UCSD-AML1 (cell line): ENCODE results near the gene SORCS2.

Experiments used
- DNase-seq: peaks from one replicate; lab custom pipeline; 2025; ENCODE audit not compliant: unreplicated experiment; lab: John Stamatoyannopoulos, UW

Gene SORCS2

DNA sequence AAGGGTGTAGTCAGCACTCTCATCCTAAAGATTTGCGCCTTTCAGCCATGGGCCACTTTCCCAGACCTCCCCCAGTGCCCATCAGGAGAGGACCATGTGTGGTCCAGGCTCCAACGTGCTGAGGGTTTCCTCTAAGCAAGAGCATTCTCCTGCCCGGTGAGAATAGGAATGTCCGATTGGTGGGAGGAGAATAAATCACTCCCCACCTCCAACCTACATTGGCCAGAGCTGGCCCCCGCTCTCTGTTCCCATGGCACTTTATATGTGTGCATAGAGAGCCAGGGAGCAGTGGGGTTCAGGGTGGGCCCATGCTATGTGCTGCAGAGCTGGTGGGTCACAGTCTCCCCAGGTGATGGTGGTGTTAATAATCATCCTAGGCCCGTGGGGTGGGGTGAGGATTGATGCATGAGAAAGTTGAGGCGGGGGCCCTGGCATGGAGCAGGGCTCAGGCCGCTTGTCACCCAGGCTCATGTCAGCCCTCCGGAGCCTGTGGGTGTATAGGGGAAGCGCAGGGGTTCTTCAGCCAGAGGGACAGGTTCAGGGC, 6.8 kb upstream of the SORCS2 start:
- DNase-seq = no peak

DNA sequence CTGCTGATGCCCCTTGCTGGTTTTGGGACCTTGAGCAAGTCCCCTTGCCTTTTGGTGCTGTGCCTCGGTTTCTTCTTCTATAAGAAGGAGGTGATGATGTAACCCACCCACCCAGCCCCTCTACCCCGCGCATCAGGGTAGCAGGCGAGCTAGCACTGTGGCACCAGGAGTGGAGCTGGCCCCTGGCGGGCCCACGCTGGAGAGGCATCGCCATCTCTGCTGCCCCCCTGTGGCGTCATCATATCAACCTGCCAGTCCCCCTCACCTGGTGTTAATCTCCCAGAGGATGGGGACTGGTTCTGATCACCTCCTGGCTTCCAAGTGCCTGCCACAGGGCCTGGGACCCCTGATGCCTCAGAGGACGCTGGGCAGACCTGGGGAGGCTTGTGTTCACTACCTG, 6.3 kb upstream of the SORCS2 start:
- peak; percentile 35 for DNase-seq

DNA sequence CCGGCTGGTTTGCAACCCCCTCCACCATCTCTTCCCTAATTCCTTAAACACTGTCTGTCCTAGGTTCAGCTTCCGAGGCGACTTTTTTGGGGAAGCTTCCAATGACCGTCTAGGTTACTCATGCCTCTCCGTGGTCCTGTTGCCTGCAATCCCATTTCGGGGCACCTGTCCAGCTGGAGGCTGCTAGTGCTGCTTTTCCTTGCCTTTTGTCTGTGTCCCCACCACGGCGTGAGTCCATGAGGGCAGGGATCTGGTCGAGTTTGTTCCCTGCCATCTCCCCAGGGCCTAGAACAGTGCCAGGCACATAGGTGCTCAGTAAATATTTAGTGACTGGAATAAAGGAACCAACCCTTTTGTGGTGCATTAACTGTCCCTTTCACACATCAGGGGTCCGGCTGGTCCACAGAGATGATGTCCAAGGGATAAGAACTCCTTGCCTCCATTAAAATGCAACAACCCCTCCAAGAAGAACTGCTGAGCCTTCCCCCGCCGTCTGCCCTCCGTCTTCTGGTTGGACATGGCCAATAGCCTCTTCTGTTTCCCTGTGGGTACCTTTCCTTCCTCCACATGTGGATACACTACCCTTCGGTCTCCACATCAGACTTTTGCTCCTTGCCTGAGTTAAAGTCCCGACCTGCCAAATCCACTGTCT, 5.7 kb upstream of the SORCS2 start:
- no peak for DNase-seq

DNA sequence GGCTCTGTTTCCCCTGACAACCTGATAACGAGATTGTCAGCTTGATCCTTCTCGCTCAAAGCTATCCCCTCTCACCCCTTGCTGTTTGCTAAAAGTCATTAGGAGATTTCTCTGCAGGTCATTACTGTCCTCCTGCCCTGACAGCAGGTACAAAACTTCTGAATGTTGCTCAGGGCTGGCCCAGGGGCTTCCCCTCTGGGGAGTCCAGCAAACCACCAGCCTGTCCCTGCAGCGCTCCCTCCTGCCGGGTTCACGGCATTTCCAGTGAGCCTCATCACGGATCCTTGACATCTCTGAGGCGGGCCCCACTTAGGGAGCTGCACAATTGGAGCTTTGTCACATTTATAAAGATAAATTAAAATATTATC, 5.2 kb upstream of the SORCS2 start:
- no peak for DNase-seq

DNA sequence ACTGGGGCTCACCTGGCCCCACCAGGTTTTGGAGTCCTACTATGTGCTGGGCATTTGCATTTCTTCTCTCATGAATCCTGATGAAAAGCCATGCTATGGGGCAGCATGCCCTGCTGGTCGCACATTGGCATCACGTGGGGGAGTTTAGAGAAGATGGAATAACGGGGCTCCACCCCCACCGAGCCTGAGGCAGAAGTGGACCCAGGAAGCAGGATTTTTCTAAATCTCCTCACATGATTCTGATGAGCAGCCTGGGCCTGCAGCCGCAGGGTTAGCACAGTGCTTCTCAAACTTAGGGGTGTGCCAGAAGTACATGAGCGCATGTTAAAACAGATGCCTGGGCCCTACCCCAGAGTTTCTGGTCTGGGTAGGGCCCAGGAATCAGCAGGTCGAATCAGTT, 4.6 kb upstream of the SORCS2 start:
- no peak for DNase-seq

DNA sequence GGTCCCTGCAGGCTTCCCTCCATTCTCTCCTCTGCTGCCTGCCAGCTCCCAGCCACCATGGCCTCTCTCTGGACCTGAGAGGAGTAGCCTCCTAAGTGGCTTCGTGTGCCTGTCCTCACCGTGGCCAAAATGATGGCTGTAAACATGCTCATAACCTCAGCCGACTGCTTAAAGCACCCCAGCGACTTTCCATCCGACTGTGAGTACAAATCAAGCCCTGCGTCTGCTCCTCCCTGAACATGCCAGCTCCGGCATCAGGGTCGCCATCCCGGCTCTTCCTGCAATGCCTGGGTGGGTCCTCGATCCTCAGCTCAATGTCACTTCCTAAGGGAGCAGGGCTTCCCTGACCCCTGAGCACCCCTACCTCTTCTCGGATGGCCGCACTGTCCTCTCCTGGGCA, 3.3 kb upstream of the SORCS2 start:
- no peak for DNase-seq

DNA sequence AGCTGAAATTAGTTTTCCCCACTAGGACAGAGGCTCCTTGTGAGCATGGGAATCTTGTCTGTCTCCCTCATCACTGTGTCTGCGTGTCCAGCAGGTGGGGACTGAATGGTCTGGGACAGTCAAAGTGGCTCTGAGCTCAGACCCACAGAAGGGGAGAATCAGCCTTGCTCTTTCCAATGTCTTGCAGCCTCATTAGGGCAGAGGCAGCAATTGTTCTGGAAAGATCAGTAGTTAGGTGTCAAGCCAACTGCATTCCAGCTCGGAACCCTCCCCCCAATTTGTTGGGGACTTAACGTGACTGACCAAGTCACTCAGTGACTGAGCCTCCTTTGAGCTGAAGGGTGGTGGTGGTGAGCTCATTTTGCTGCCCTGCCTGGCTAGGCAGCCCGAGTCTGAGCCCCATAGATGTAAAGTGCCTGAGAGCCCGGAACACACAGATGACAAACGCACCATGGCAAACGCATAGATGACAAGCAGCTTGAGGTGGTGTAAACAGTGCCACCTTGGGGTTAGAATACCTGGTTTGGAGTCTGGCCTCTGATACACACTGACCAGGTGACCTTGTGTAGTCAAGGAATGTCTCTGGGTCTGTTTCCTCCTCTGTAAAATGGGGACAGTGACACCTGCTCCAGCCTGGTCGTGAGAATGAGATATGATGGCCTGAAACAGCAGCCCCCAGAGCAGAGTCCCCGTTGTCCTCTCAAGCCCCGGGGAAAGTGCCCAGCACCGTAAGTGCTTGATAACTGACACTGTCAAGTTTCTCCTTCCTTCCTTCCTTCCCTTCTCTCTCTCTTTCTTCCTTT, 2.7 kb upstream of the SORCS2 start:
- DNase-seq = no peak

DNA sequence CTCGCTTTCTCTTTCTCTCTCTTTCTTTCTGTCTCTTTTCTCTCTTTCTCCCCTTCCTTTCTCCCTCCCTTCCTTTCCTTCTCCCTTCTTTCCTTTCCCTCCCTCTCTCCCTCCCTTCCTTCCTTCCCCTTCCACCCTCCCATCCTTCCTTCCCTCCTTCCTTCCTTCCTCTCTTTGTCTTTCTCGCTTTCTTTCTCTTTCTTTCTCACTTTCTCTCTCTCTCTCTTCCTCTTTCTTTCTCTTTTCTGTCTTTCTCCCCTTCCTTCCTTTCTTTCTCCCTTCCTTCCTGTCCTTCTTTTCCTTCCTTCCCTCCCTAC, 2.1 kb upstream of the SORCS2 start:
- DNase-seq = no peak

DNA sequence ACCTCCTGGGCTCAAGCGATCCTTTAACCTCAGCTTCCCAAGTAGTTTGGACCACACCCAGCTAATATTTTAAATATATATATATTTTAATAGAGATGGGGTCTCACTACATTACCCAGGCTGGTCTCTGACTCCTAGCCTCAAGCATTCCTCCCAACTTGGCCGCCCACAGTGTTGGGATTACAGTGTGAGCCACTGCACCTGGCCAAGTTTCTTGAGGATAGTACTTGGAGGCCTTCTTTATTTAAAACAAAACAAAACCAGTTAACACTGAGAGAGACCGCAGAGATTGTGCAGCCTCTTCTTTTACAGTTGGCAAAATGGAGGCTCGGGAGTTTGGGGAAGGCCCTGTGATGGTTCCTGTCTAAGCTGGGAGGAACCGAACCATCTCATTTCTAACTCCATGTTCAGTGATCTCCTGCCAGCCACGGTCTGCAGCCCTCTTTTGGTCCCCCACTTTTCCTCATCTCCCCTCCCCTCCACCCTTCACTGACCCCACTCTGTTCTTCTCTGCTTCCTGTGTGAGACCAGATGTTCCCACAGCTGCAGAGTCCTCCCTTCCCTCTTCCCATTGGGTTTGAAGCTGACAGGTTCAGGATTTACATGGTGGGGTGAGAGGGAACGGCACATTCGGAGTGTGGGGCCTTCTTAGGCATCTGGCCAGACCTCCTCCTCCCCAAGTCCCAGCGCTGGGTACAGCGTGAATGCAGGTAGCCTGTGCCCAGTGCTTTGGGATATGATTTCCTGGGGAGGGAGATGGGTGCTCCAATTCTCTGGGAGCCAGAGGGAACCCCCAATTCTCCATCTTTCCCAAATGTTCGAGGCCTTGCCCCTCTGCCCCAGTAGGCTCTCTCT, 1.4 kb upstream of the SORCS2 start:
- DNase-seq = no peak

DNA sequence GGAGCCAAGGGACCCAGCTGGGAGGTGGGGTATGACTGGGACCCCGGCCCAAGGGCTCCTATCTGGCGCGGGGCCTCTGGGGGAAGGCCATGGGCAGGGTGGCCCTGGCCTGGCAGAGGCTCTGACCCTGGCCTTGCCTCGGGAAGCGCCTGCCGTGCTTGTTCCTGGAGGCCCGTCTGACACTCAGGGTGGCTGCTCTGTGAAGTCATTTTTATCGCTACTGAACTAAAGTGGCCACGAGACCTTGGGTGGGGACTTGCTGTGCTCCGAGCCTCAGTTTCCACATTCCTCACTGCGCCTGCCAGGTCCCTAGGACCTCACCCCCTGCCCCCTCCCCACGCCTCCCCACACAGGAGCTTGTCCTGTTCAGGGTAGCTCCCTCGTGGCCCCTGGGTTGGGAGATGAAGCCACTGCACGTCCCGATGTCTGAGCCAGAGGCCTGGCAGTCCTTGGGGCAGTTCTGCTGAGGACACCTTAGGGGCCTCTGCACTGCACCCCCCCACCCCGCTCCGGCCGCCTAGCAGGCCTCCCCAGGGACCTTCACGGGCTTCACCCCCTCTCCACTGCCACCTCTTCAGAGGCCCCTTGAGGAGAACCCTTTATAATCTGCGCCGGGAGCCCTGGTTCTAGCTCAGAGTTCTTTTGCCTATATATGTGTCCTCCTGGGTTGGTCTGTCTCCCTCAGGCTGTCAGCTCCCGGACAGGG, 639 bp upstream of the SORCS2 start:
- DNase-seq = no peak

DNA sequence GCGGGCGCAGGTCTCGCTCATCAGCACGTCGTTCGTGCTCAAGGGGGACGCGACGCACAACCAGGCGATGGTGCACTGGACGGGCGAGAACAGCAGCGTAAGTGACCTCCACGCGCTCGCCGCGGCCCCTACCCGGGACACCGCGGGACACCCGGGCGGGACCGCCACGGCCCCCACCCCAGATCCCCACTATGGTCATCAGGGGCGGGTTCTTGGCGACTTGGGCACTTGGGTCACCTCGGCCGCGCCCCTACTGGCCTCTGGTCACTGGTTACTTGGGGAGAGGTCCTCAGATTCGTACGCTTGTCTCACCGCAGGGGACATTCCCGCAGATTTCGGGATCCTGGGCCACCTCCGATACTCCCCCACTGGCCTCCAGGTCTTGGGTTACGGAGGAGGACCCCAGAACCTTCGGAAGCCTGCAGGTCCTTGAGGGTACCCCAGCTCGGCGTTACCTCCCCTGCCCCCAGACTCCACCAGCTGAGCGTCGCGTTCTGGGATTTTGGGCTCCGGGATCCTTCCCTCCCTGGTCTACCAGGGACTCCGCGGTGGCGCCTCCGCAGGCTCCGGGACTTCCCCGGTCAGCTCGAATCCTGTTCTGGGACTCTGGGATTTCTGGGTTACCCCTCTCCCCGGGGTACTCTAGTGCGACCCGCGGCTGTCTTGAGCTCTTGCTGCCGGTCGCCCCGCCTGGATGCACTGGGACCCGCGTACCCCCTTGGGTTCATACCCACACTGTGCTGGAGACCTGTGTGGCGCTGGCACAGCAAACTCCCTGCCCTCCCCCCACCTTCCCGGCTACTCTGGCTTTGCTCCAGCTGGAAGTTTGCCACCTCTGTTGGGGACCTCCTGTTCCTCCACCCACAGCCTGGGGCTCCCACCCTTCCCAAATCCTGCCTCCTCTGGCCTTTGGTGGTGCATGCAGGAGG, 956 bp downstream of the SORCS2 start:
- DNase-seq = no peak

DNA sequence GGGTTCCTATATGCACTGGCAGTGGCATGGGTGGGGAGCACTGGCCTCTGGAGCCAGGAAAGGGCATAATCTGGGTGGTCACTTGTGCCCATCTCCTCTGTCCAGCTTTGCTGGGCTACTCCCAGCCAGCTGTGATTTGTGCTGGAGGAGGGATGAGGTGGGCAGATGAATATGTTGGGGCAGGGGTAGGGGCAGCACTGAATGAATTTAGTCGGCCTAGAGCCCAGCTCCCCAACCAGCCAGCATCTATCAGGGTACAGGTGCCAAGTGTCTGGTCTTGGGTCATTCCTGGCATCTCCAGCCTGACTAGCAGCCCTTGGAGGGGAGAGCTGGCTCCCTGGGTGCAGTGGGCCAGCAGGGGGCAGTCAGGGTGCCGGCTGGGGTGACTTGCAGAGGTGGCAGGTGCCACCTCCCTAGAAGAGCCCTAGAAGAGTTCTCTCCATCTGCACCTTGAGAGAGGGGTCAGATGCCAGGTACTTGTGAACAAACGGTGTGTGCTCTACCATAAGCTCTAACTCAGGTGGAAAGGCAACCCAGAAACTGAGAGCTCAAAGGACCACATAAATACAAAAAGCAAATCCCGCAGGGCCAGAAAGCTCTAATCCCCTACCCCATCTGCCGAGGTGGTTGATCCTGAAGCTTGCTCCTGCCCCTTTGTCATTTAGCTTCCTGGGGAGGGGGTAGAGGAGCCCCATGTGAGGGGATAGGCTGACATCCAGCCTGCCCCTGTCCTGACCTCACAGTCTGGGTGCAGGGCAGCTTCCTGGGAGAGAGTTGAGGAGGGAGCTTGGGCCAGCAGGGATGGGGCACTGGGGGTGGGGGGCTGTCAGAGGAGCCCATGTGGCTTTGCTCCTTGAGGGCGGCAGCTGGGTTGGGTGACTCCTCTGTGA, 2.2 kb downstream of the SORCS2 start:
- DNase-seq = peak; percentile 53

DNA sequence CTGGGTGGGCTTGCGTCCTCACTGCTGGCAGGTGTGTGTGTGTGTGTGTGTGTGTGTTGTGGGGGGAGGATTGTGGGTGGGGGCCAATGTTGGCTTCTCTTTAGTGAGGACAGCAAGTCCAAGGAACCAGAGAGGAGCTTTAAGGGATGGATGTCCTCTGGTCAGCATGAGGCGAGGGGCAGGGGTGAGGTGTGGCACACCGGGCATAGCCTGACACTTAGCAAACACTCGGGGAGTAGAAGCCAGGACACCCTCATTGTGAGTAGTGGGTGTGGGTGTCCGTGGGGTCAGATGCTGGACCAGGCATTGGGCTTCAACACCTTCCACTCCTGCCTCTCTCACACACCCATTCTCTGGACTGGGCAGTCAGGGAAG, 2.8 kb downstream of the SORCS2 start:
- DNase-seq = no peak

DNA sequence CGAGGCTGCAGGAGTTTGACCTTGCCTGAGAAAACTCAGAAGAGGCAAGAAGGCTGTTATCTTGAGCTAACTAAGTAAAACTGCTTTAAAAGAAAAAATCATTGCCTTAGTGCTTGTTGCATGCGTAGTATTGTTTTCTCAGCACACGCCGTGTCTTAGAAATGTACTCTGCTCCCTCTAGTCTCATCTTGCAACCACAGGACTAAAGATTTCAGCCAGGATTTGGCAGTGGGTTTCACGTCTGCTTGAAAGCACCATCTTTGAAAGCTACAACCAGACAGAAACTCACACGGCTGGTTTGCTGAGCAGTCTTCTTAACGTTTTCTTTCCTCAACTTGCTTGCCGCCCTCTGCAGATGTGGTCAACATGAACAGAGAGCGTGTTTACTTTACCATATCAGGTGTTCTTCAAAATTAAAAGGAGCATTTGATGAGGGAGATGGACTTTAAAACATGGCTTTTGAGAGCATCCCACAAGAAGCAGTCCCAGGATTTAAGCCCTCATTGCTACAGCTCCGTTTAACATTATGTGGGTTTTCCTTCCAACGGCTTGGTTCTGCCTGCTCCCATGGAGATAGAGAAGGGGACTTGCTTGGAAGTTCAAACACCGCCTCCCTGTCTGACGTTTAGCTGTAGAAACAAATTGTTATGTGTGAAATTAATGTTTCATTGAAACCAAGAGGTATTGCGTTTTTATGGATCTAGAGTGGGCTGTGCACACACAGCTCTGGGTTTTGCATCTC, 3.4 kb downstream of the SORCS2 start:
- no peak for DNase-seq

DNA sequence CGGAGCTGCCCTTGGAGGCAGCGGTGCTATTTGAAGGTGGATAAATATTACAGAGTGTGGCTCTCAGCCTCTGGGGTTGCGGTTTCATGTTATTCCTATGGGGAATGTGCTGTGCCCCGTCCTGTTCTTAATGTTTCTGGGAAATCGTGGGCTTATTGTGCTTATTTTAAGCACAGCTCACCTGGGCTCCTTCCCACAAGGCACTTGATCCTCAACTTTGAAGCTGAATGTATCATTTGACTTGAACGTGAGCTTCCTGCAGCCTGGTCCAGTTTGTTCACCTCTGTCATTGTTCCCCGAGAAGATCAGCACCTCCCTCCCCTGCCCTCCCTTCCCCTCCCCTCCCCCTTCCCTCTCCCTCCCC, 3.9 kb downstream of the SORCS2 start:
- DNase-seq = no peak

DNA sequence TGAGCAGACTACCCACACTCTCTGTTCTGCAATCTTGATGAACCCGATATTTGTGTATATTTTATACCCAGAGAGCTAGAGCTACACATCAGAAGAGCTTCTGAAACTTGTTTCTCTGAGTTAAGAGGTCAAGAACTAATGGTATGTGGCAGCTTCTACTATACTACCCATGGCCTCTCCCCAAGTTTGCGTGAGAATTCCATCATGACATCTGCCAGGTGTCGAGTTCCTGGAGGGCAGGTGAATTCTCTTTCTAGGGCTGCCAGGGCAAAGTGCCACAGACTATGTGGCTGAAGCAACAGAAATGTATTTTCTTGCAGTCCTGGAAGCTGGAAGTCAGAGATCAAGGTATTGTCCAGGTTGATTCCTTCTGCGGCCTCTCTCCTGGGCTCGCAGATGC, 4.4 kb downstream of the SORCS2 start:
- no peak for DNase-seq

DNA sequence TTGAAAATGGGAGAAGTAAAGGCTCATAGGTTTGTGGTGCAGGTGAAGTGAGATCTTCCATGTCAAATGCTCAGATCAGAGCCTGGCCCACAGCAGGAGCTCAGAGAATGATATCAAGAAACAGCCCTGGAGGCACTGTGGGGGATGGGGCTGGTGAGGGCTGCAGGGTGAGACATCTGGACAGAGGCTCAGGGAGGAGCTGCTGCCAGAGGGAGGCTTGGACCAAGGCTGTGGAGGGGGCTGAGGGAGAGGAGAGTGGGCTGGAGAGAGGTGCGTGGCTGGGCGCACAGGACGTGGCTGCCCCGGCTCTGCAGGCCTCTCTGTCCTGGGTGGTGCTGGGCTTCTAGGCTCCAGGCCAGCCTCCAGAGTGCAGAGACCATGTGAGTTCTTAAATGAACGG, 5.6 kb downstream of the SORCS2 start:
- DNase-seq = no peak

DNA sequence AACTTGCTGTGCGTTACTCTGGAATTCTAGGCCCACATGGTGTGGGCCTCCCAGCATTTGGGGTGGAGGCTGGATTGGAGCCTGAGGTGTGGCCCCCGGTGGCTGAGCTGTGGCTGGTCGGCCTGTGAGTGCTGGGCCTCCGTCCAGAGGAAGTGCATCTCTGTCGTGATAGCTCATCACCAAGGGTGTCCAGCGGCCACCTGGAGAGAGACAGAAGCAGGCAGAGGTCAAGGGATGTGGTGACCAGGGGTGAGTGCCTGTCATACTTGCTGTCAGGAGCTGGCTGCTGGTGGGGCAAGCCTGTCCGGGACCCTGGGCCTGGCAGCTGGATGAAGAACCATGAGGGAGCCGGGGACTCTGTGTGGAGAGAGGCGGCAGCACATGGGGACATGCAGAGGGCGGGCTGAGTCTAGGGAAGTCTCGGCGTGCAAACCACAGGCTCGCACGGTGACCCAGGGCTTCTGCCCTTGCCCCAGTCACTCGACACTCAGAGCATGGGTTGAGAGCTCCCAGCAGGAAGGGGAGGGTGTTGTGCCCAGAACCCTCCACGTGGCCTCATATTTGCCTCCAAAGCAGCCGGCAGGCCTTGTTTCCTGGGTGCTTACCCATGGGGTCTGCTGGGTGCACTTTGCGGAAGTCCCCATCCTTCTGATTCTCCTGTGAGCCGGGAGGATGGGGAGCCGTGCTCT, 6.2 kb downstream of the SORCS2 start:
- DNase-seq = no peak
